Upper lobe of left lung (tissue), 4 donors: ENCODE measurements around the gene CAPZA3.

Experiments used
- EP300 ChIP-seq, 4 donors: sonication (generic); formaldehyde crosslinking; IDR thresholded peaks; one replicate each; pipeline ENCODE4 v1.5.1; 2017; ENCODE audit warnings: antibody characterized with exemption in 4 of 4, control low read depth in 2 of 4
- POLR2A ChIP-seq, 4 donors: fragments of 450-650 bp; IDR thresholded peaks; one replicate each; pipeline ENCODE4 v1.5.1; 2016 to 2017; ENCODE audit warnings: antibody characterized with exemption in 4 of 4, mild to moderate bottlenecking in 2 of 4
- TF ChIP-seq, protein P1 (sequence below), 6 experiments: fragments of 450-650 bp in 4 of 6; fragments of 200-600 bp in 2 of 6; sonication (generic) in 2 of 6; IDR thresholded peaks; one replicate each; pipeline ENCODE4 v1.5.1; 2016 to 2019; ENCODE audit warnings: antibody characterized with exemption in 6 of 6

DNA sequence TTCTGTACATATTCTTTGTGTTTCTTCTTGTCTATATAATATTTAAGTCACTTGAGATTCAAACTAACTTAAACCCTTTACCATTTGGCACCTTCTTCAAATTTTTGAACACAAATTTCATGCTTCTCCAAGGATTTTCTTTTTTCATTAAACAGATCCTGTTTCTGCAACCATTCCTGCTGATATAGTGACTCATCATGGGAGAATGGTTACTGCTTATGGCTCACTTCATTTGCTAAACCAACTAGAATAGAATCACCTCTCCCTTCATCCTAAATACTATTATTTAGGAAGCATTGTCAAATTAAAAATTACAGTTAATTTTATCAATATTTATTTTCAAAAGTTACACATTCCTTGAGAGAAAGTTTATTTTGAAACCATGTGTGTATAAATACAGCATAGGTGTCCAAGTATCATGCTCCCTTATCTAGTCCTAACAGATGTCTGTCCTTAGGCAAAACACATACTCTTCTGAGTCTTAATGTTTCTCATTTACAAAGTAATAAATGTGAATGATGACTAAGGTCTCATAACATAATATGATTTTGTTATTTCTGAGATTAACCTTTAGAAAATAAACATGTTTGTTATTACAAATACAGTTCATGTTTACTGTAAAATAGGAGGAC, 40.8 kb upstream of the CAPZA3 start:
- TF ChIP-seq, protein P1, sequence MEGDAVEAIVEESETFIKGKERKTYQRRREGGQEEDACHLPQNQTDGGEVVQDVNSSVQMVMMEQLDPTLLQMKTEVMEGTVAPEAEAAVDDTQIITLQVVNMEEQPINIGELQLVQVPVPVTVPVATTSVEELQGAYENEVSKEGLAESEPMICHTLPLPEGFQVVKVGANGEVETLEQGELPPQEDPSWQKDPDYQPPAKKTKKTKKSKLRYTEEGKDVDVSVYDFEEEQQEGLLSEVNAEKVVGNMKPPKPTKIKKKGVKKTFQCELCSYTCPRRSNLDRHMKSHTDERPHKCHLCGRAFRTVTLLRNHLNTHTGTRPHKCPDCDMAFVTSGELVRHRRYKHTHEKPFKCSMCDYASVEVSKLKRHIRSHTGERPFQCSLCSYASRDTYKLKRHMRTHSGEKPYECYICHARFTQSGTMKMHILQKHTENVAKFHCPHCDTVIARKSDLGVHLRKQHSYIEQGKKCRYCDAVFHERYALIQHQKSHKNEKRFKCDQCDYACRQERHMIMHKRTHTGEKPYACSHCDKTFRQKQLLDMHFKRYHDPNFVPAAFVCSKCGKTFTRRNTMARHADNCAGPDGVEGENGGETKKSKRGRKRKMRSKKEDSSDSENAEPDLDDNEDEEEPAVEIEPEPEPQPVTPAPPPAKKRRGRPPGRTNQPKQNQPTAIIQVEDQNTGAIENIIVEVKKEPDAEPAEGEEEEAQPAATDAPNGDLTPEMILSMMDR (IDR thresholded peaks at IDR 0.05): no peak
- TF ChIP-seq POLR2A (IDR thresholded peaks at IDR 0.05) (no peak), EP300 (IDR thresholded peaks at IDR 0.05) (no peak)
